ENCODE data around the gene UBA52.
"Not testable (repeated sequence)": the region's sequence is repeated elsewhere in the genome, so short reads cannot be mapped to it uniquely, and the experiment has no call there.

The UBA52 gene

GRCh38 chr19:18571564-18572344 is at the start of gene UBA52:
TSS of gene UBA52 (plus strand) at chr19:18571857. CDS start at chr19:18573301, 1,444 bp downstream.
- peak; percentile 97 to 98 for DNase-seq

- DNase-seq = peak; percentile 100
These were observed 49.4 kb upstream of the UBA52 start for GRCh38 chr19:18522124-18522861.

GRCh38 chr19:18522862-18523440 is 48.7 kb upstream of the UBA52 start:
- not testable (repeated sequence) for DNase-seq

- DNase-seq = no peak
These were observed 47.8 kb upstream of the UBA52 start for GRCh38 chr19:18523841-18524240.

- no peak for DNase-seq
These were observed 45.3 kb upstream of the UBA52 start for GRCh38 chr19:18526316-18526715.

- DNase-seq = no peak
These were observed 41.9 kb upstream of the UBA52 start for GRCh38 chr19:18529782-18530181.

GRCh38 chr19:18531485-18531884 is 40.2 kb upstream of the UBA52 start:
- DNase-seq = no peak

GRCh38 chr19:18532168-18532890 is 39.3 kb upstream of the UBA52 start:
- DNase-seq = no peak

- DNase-seq = no peak
These were observed 38.6 kb upstream of the UBA52 start for GRCh38 chr19:18533058-18533457.

- DNase-seq = no peak
These were observed 35.2 kb upstream of the UBA52 start for GRCh38 chr19:18536475-18536874.

- no peak for DNase-seq
These were observed 34.2 kb upstream of the UBA52 start for GRCh38 chr19:18537431-18537830.

GRCh38 chr19:18538115-18538514 is 33.5 kb upstream of the UBA52 start:
- DNase-seq = no peak

- DNase-seq = no peak
These were observed 32.3 kb upstream of the UBA52 start for GRCh38 chr19:18539372-18539771.

- DNase-seq = not testable (repeated sequence)
These were observed 31.5 kb upstream of the UBA52 start for GRCh38 chr19:18540200-18540599.

GRCh38 chr19:18541258-18541991 is 30.2 kb upstream of the UBA52 start:
- no peak for DNase-seq

- DNase-seq = no peak
These were observed 29.4 kb upstream of the UBA52 start for GRCh38 chr19:18541992-18542940.

- peak; percentile 93 to 95 for DNase-seq
These were observed 28.5 kb upstream of the UBA52 start, which contains the start of gene FKBP8 for GRCh38 chr19:18542941-18543813. TSS of gene FKBP8 (minus strand) at chr19:18543573. CDS start at chr19:18541970, 1,603 bp downstream.

GRCh38 chr19:18543814-18544475 is 27.7 kb upstream of the UBA52 start:
- peak; percentile 55 to 58 for DNase-seq

GRCh38 chr19:18551631-18552030 is 20.0 kb upstream of the UBA52 start:
- DNase-seq = no peak

Measured in activated CD4-positive, alpha-beta T cell treated with anti-CD3 and anti-CD28 coated beads, Interleukin-2, amount 50 U/mL, for 4 hours (primary cell).